Keratinocyte (primary cell): ENCODE measurements around the gene SLC35E3. TPM values are rescaled to one million over a fixed set of nuclear protein-coding genes. Genes with fewer than 3 reads are reported as not detected.

Source experiments
- DNase-seq: peaks from one replicate; pipeline ENCODE4 v3.0.0-alpha.2; 2011; ENCODE audit warnings: low read depth, missing footprints, low spot score
- FAIRE-seq: peaks from 2 replicates; lab custom pipeline; 2011; peaks lifted over from hg19 to GRCh38; lab: Jason Lieb, UNC
- H2AFZ ChIP-seq: 2 replicates; pipeline ENCODE4 v1.6.0; 2012; ENCODE audit warnings: low read length, control low read depth, inconsistent platforms; ENCODE audit not compliant: control insufficient read depth
- H3K27ac ChIP-seq: 2 replicates; pipeline ENCODE4 v1.5.1; 2011; ENCODE audit warnings: low read length; ENCODE audit not compliant: control insufficient read depth, insufficient read depth
- H3K27me3 ChIP-seq: 3 replicates; pipeline ENCODE4 v1.6.0; 2011; ENCODE audit warnings: low read length; ENCODE audit not compliant: control insufficient read depth, insufficient read depth; ENCODE audit errors: extremely low read depth
- H3K36me3 ChIP-seq, 2 experiments: 2 replicates in 1 of 2; 3 replicates in 1 of 2; pipeline ENCODE4 v1.5.1; 2011; ENCODE audit warnings: low read length in 2 of 2, mild to moderate bottlenecking in 1 of 2; ENCODE audit not compliant: control insufficient read depth in 2 of 2, insufficient read depth in 2 of 2; ENCODE audit errors: extremely low read depth in 1 of 2
- H3K4me1 ChIP-seq: 3 replicates; pipeline ENCODE4 v1.5.1; 2011; ENCODE audit warnings: low read length; ENCODE audit not compliant: control insufficient read depth, insufficient read depth; ENCODE audit errors: extremely low read depth
- H3K4me2 ChIP-seq: 3 replicates; pipeline ENCODE4 v1.6.0; 2011; ENCODE audit warnings: low read depth, low read length; ENCODE audit not compliant: control insufficient read depth, insufficient read depth; ENCODE audit errors: extremely low read depth
- H3K4me3 ChIP-seq, 3 experiments: fragments of 200-600 bp in 1 of 3; sonication (generic) in 1 of 3; 2 replicates in 2 of 3; 3 replicates in 1 of 3; pipeline ENCODE4 v1.5.1; 2011 to 2016; ENCODE audit warnings: low read length in 3 of 3, mild to moderate bottlenecking in 3 of 3, control low read depth in 2 of 3, inconsistent platforms in 1 of 3, low read depth in 1 of 3, mixed read lengths in 1 of 3, mixed run types in 1 of 3, moderate library complexity in 1 of 3; ENCODE audit not compliant: control insufficient read depth in 2 of 3, insufficient read depth in 2 of 3; ENCODE audit errors: extremely low read depth in 1 of 3
- H3K79me2 ChIP-seq: 2 replicates; pipeline ENCODE4 v1.6.0; 2012; ENCODE audit warnings: low read length; ENCODE audit not compliant: control insufficient read depth, insufficient read depth
- H3K9ac ChIP-seq: 3 replicates; pipeline ENCODE4 v1.6.0; 2011; ENCODE audit warnings: low read length; ENCODE audit not compliant: control insufficient read depth, insufficient read depth; ENCODE audit errors: extremely low read depth
- H3K9me1 ChIP-seq: 3 replicates; pipeline ENCODE4 v1.6.0; 2011; ENCODE audit warnings: low read length; ENCODE audit not compliant: control insufficient read depth, insufficient read depth; ENCODE audit errors: extremely low read depth
- H3K9me3 ChIP-seq: 2 replicates; pipeline ENCODE4 v1.5.1; 2012; ENCODE audit warnings: low read depth, low read length; ENCODE audit not compliant: control insufficient read depth
- H4K20me1 ChIP-seq: 3 replicates; pipeline ENCODE4 v1.6.0; 2011; ENCODE audit warnings: low read length; ENCODE audit not compliant: control insufficient read depth, insufficient read depth; ENCODE audit errors: extremely low read depth
- CTCF ChIP-seq, 3 experiments: IDR thresholded peaks in 1 of 3; conservative IDR thresholded peaks in 1 of 3; optimal IDR thresholded peaks in 1 of 3; 2 replicates in 2 of 3; 3 replicates in 1 of 3; pipeline versions ENCODE3 to v1.5.1; 2011; ENCODE audit warnings: low read length in 3 of 3, mild to moderate bottlenecking in 3 of 3, moderate library complexity in 2 of 3, control low read depth in 1 of 3, inconsistent platforms in 1 of 3; ENCODE audit not compliant: insufficient read depth in 2 of 3; ENCODE audit errors: extremely low read depth in 1 of 3
- EZH2 ChIP-seq: IDR thresholded peaks from one replicate; pipeline ENCODE4 v1.6.1; 2012; ENCODE audit warnings: inconsistent platforms, mild to moderate bottlenecking, low read length, moderate library complexity
- dilution Hi-C: fragments of 300-500 bp; cut with MboI; formaldehyde crosslinking; loops from one replicate; pipeline ENCODE4 v1.7.0; 2020; ENCODE audit warnings: low sequenced_read_pairs; ENCODE audit not compliant: extremely low pct_ligation_motif_present
- polyA plus RNA-seq, 5 experiments: library from polyadenylated mRNA; depleted of rRNA in 3 of 5; stranded (reverse) in 3 of 5; stranded (forward) in 1 of 5; unstranded in 1 of 5; fragments of >200 nt; gene quantifications; 1 replicate in 1 of 5; 2 replicates in 3 of 5; 3 replicates in 1 of 5; pipeline versions ENCODE4 v1.2.1 to v1.2.3, GENCODE V29; 2011 to 2012; ENCODE audit warnings: missing spikeins in 2 of 5, low read depth in 1 of 5, low replicate concordance in 1 of 5

SLC35E3 gene
- polyA plus RNA-seq, 1 donor (not counting 4 experiments of a cell fraction or from before 2014, with no cell fraction given) = 9.9 TPM

- Histone ChIP-seq H3K4me3 (no peak overlapping the region), H3K4me2 (no peak overlapping the region), H3K4me1 (peaks cover 18% of the 10 kb centered on the region), H3K9me1 (no peaks in the 10 kb centered on the region), H3K9ac (no peak overlapping the region), H2AFZ (no peak overlapping the region), H3K27ac (no peak overlapping the region), H3K27me3 (no peaks in the 10 kb centered on the region), H3K9me3 (no peaks in the 10 kb centered on the region), H4K20me1 (no peaks in the 10 kb centered on the region), H3K79me2 (peaks cover 9% of the 10 kb centered on the region), H3K36me3 (peaks cover 0 to 3% of the 10 kb centered on the region in 2 experiments)
- FAIRE-seq = no peak
- TF ChIP-seq CTCF (optimal IDR thresholded peaks at IDR 0.05 in 1 of 3, IDR thresholded peaks at IDR 0.05 in 1 of 3, conservative IDR thresholded peaks at IDR 0.05 in 1 of 3; ENCODE audit: extremely low read depth in 1 of 3, insufficient read depth in 2 of 3, low read length in 3 of 3) (no peak), EZH2 (no peak)
- dilution Hi-C loops = no loop called here
- no peak for DNase-seq
Measured at GRCh38 chr12:68749443-68749842, 3.5 kb downstream of the SLC35E3 start.

GRCh38 chr12:68749861-68750260 is 3.9 kb downstream of the SLC35E3 start:
- Histone ChIP-seq H3K27me3 (no peaks in the 10 kb centered on the region), H3K9ac (no peak overlapping the region), H3K4me2 (no peak overlapping the region), H3K4me1 (peaks cover 18% of the 10 kb centered on the region), H2AFZ (no peak overlapping the region), H3K27ac (no peak overlapping the region), H3K36me3 (peaks cover 0 to 2% of the 10 kb centered on the region in 2 experiments), H3K9me1 (no peaks in the 10 kb centered on the region), H4K20me1 (no peaks in the 10 kb centered on the region), H3K79me2 (peaks cover 9% of the 10 kb centered on the region), H3K4me3 (no peak overlapping the region), H3K9me3 (no peaks in the 10 kb centered on the region)
- dilution Hi-C loops = no loop called here
- DNase-seq (no peak), FAIRE-seq (no peak)
- no peak for TF ChIP-seq EZH2
- TF ChIP-seq CTCF (optimal IDR thresholded peaks at IDR 0.05 in 1 of 3, IDR thresholded peaks at IDR 0.05 in 1 of 3, conservative IDR thresholded peaks at IDR 0.05 in 1 of 3; ENCODE audit: extremely low read depth in 1 of 3, insufficient read depth in 2 of 3, low read length in 3 of 3) = no peak
